Transverse colon (tissue), 4 donors: Measurements from ENCODE around the gene ZMYM4. TPM values are rescaled to one million over a fixed set of nuclear protein-coding genes. Genes with fewer than 3 reads are reported as not detected.

Source experiments
- DNase-seq: peaks from one replicate; pipeline ENCODE4 v3.0.0-alpha.2; 2019
- H3K27ac ChIP-seq, 4 donors: fragments of 200-600 bp; sonication (generic); 2 replicates each; pipeline ENCODE4 v1.5.1; 2016 to 2018; ENCODE audit warnings: inconsistent platforms in 4 of 4
- H3K27me3 ChIP-seq: fragments of 200-600 bp; sonication (generic); 2 replicates; pipeline ENCODE4 v1.5.1; 2017; ENCODE audit warnings: inconsistent platforms
- H3K36me3 ChIP-seq, 4 donors: fragments of 200-600 bp; sonication (generic); 2 replicates each; pipeline ENCODE4 v1.5.1; 2017 to 2019; ENCODE audit warnings: inconsistent platforms in 4 of 4
- H3K4me1 ChIP-seq, 4 donors: fragments of 200-600 bp; sonication (generic); 2 replicates each; pipeline ENCODE4 v1.5.1; 2017 to 2020; ENCODE audit warnings: inconsistent platforms in 4 of 4
- H3K4me3 ChIP-seq, 4 donors: fragments of 200-600 bp; sonication (generic); 1 replicate in 1 of 4; 2 replicates in 3 of 4; pipeline versions ENCODE4 v1.5.1 to v1.6.1; 2017 to 2019; ENCODE audit warnings: inconsistent platforms in 4 of 4
- H3K9me3 ChIP-seq, 2 donors: fragments of 200-600 bp; sonication (generic); 2 replicates each; pipeline ENCODE4 v1.5.1; 2017 to 2019; ENCODE audit warnings: inconsistent platforms in 2 of 2
- CTCF ChIP-seq, 5 experiments: fragments of 200-600 bp in 3 of 5; fragments of 450-650 bp in 2 of 5; sonication (generic) in 3 of 5; IDR thresholded peaks; 1 replicate in 2 of 5; 2 replicates in 3 of 5; pipeline ENCODE4 v1.5.1; 2016 to 2017; ENCODE audit warnings: antibody characterized with exemption in 5 of 5, inconsistent platforms in 3 of 5, mild to moderate bottlenecking in 2 of 5, moderate library complexity in 1 of 5
- EP300 ChIP-seq: sonication (generic); formaldehyde crosslinking; IDR thresholded peaks from one replicate; pipeline ENCODE4 v1.6.1; 2017; ENCODE audit warnings: antibody characterized with exemption, low read depth
- POLR2A ChIP-seq: fragments of 450-650 bp; IDR thresholded peaks from one replicate; pipeline ENCODE4 v1.6.1; 2016; ENCODE audit warnings: antibody characterized with exemption, mild to moderate bottlenecking, moderate library complexity
- POLR2AphosphoS5 ChIP-seq, 3 donors: sonication (generic); formaldehyde crosslinking; IDR thresholded peaks; one replicate each; pipeline ENCODE4 v1.6.1; 2016; ENCODE audit warnings: antibody characterized with exemption in 3 of 3
- WGBS, 2 donors: methylation state at CpG; one replicate each; pipeline ENCODE4 v1.1.5; 2018; ENCODE audit warnings: low coverage in 1 of 2; 5-methylcytosine and 5-hydroxymethylcytosine counted together
- in situ Hi-C, 4 donors: fragments of 200-750 bp; cut with MboI; loops; one replicate each; pipeline versions ENCODE4 v1.15.0 to v1.15.1; 2017; ENCODE audit warnings: low sequenced_read_pairs in 3 of 4, low pct_ligation_motif_present in 1 of 4, low pct_unique_long_range_greater_than_20kb in 1 of 4
- intact Hi-C: fragments of 100-400 bp; cut with DNase I; formaldehyde crosslinking; loops from one replicate; pipeline ENCODE4 v1.15.1; 2023; ENCODE audit warnings: low total_unique reads
- total RNA-seq, 4 donors: library from RNA; depleted of rRNA; stranded (reverse); fragments of >200 nt; gene quantifications; one replicate each; pipeline ENCODE4 v1.1.0, GENCODE V29; 2016

ZMYM4 gene
- total RNA-seq, 4 donors from 2014 or later = 7.9 to 27.9 (median 25.5) TPM

- no peak overlapping the region for H3K4me3 ChIP-seq
- no peak overlapping the region for H3K27ac ChIP-seq
- intact Hi-C loops = no loop called here
- peaks cover 0 to 4% of the 10 kb centered on the region in 2 donors for H3K9me3 ChIP-seq
- in situ Hi-C loops = no loop called here
- H3K36me3 ChIP-seq = no peaks in the 10 kb centered on the region
- H3K27me3 ChIP-seq = no peaks in the 10 kb centered on the region
- H3K4me1 ChIP-seq = no peaks in the 10 kb centered on the region
- WGBS, 2 donors = 82 to 95% methylated on average over 4 to 6 of the region's 6 CpGs
- no peak for DNase-seq
- TF ChIP-seq EP300 = no peak
- TF ChIP-seq POLR2AphosphoS5 (IDR thresholded peaks at IDR 0.05) = no peak
- no peak for TF ChIP-seq CTCF (IDR thresholded peaks at IDR 0.05)
- TF ChIP-seq POLR2A = no peak
Measured at GRCh38 chr1:35278886-35279554, 10.5 kb downstream of the ZMYM4 start.

GRCh38 chr1:35279555-35279904 is 11.0 kb downstream of the ZMYM4 start:
- intact Hi-C loops = no loop called here
- Histone ChIP-seq H3K27ac (no peak overlapping the region), H3K27me3 (no peaks in the 10 kb centered on the region), H3K4me1 (no peaks in the 10 kb centered on the region), H3K36me3 (peaks cover 0 to 3% (median 0%) of the 10 kb centered on the region in 4 donors), H3K4me3 (no peak overlapping the region), H3K9me3 (peaks cover 0 to 4% of the 10 kb centered on the region in 2 donors)
- TF ChIP-seq EP300 (no peak), POLR2AphosphoS5 (IDR thresholded peaks at IDR 0.05) (no peak), POLR2A (no peak), CTCF (IDR thresholded peaks at IDR 0.05) (no peak)
- no peak for DNase-seq
- WGBS, 2 donors = 72% methylated on average over 1 of the region's 1 CpG; no CpG with 5 or more reads in 1 of the 2 donors
- in situ Hi-C loops = no loop called here

- DNase-seq = no peak
- Histone ChIP-seq H3K9me3 (peaks cover 0 to 4% of the 10 kb centered on the region in 2 donors), H3K36me3 (peaks cover 0 to 6% (median 0%) of the 10 kb centered on the region in 4 donors), H3K4me3 (no peak overlapping the region), H3K27me3 (no peaks in the 10 kb centered on the region), H3K4me1 (no peaks in the 10 kb centered on the region), H3K27ac (no peak overlapping the region)
- intact Hi-C loops = loop anchor here (5.0 kb wide), 1 partner anchor 73 kb away; no protein-coding TSS in a partner anchor
- WGBS, 2 donors = 100% methylated on average over 1 of the region's 1 CpG
- in situ Hi-C loops = no loop called here
- no peak for TF ChIP-seq EP300
- no peak for TF ChIP-seq CTCF (IDR thresholded peaks at IDR 0.05)
- no peak for TF ChIP-seq POLR2A
- no peak for TF ChIP-seq POLR2AphosphoS5 (IDR thresholded peaks at IDR 0.05)
Measured at GRCh38 chr1:35280006-35280405, 11.5 kb downstream of the ZMYM4 start.

DNA sequence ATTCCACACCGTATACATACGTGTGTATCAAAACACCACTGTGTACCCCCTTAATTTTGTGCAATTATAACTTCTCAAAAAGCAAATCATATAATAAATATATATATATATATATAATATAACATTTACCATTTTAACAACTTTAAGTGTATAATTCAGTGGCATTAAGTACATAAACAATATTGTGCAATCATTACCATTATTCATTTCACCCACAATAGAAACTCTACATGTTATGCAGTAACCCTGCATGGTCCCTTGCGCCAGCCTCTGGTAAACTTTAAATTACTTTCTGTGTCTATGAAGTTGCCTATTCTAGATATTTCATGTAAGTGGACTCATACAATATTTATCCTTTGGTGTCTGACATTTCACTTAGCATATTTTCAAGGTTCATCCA is 13.1 kb downstream of the ZMYM4 start:
- H3K27me3 ChIP-seq = no peaks in the 10 kb centered on the region
- no peak overlapping the region for H3K4me3 ChIP-seq
- WGBS, 2 donors = 94 to 100% methylated on average over 3 of the region's 3 CpGs
- H3K4me1 ChIP-seq = peaks cover 0 to 2% (median 0%) of the 10 kb centered on the region in 4 donors
- TF ChIP-seq EP300 = no peak
- no peak for TF ChIP-seq CTCF (IDR thresholded peaks at IDR 0.05)
- TF ChIP-seq POLR2AphosphoS5 (IDR thresholded peaks at IDR 0.05) = no peak
- no peak for TF ChIP-seq POLR2A
- no peak overlapping the region for H3K27ac ChIP-seq
- intact Hi-C loops (loop anchor here (5.0 kb wide), 1 partner anchor 74 kb away; no protein-coding TSS in a partner anchor), in situ Hi-C loops (no loop called here)
- DNase-seq = no peak
- H3K36me3 ChIP-seq = peaks cover 0 to 6% (median 0%) of the 10 kb centered on the region in 4 donors
- peaks cover 0 to 4% of the 10 kb centered on the region in 2 donors for H3K9me3 ChIP-seq
